Osteoblast (primary cell): ENCODE data around the gene PHKB. TPM values are rescaled to one million over a fixed set of nuclear protein-coding genes. Genes with fewer than 3 reads are reported as not detected.

Experiments
- DNase-seq: peaks from one replicate; pipeline ENCODE4 v3.0.0; 2011; ENCODE audit warnings: low spot score, mixed read lengths; ENCODE audit not compliant: insufficient read length; ENCODE audit errors: missing footprints
- H2AFZ ChIP-seq: 2 replicates; pipeline ENCODE4 v1.6.0; 2011; ENCODE audit warnings: mild to moderate bottlenecking, low read length
- H3K27ac ChIP-seq: 2 replicates; pipeline ENCODE4 v1.5.1; 2011; ENCODE audit warnings: mild to moderate bottlenecking, low read depth, low read length, moderate library complexity
- H3K27me3 ChIP-seq: 2 replicates; pipeline ENCODE4 v1.6.0; 2012; ENCODE audit warnings: mild to moderate bottlenecking, control low read depth, inconsistent platforms, low read length, moderate library complexity; ENCODE audit not compliant: insufficient read depth
- H3K36me3 ChIP-seq: 2 replicates; pipeline ENCODE4 v1.5.1; 2011; ENCODE audit warnings: mild to moderate bottlenecking, low read length, control low read depth, moderate library complexity; ENCODE audit not compliant: insufficient read depth
- H3K4me1 ChIP-seq: 2 replicates; pipeline ENCODE4 v1.5.1; 2011; ENCODE audit warnings: mild to moderate bottlenecking, low read length, control low read depth, moderate library complexity; ENCODE audit not compliant: insufficient read depth
- H3K4me2 ChIP-seq: 2 replicates; pipeline ENCODE4 v1.6.0; 2011; ENCODE audit warnings: mild to moderate bottlenecking, low read length; ENCODE audit not compliant: insufficient read depth
- H3K4me3 ChIP-seq: fragments of 200-600 bp; sonication (generic); 3 replicates; pipeline ENCODE4 v1.5.1; 2012; ENCODE audit warnings: mild to moderate bottlenecking, low read length, inconsistent platforms; ENCODE audit not compliant: insufficient read depth
- H3K79me2 ChIP-seq: 2 replicates; pipeline ENCODE4 v1.6.0; 2012; ENCODE audit warnings: mild to moderate bottlenecking, low read length, control low read depth, inconsistent platforms; ENCODE audit not compliant: insufficient read depth
- H3K9me3 ChIP-seq: 2 replicates; pipeline ENCODE4 v1.5.1; 2011; ENCODE audit warnings: low read depth, low read length, control low read depth
- H4K20me1 ChIP-seq: 2 replicates; pipeline ENCODE4 v1.6.0; 2012; ENCODE audit warnings: mild to moderate bottlenecking, low read length, control low read depth; ENCODE audit not compliant: insufficient read depth
- total RNA-seq: library from RNA; depleted of rRNA; stranded (reverse); fragments of >200 nt; gene quantifications from 2 replicates; pipeline ENCODE4 v1.2.3, GENCODE V29; 2012
- TF ChIP-seq, protein P1 (sequence below): IDR thresholded peaks from 2 replicates; pipeline ENCODE4 v1.5.1; 2011; ENCODE audit warnings: mild to moderate bottlenecking, low read depth, low read length, moderate library complexity; ENCODE audit errors: extremely low read depth

The PHKB gene
- total RNA-seq, 1 donor = 76.4 TPM

DNA sequence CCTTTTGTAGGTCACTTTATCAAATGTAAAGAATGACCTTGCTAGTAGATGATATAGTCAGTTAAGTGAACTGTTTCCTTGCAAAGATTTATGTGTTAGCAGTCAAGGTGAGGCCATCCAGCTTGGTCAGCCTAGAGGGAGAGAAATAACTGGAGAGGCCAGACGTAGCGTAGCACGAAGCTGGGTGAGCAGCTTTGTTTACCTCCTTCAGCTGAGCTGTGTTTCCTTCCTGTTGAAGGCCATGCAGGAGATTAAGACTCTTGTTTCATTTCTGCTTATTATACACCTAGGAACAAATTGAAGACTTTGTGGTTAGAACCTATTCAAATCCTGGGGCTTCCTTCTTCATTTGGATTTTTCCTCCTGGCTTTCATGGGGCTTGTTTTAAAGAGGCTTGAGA is 267.1 kb downstream of the PHKB start:
- Histone ChIP-seq H3K4me3 (no peak overlapping the region), H3K27ac (no peak overlapping the region)

DNA sequence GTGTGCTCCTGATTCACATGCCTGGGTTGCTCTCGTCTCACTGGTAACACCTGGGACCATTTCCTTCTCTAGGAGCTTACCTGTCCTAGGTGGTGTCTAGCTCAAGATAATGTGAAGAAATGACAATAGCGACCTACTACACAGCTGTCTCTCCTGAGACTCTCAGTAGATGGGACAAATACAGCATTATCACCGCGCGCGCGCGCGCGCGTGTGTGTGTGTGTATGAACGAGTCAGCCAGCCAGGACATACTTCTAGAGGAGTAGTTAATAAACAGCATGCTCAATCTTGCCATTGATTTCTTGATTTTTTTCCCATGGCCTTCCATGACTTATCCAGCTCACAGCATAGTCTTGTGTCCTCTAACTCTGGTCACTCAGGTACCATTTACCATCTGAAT is 268.6 kb downstream of the PHKB start:
- TF ChIP-seq, protein P1, sequence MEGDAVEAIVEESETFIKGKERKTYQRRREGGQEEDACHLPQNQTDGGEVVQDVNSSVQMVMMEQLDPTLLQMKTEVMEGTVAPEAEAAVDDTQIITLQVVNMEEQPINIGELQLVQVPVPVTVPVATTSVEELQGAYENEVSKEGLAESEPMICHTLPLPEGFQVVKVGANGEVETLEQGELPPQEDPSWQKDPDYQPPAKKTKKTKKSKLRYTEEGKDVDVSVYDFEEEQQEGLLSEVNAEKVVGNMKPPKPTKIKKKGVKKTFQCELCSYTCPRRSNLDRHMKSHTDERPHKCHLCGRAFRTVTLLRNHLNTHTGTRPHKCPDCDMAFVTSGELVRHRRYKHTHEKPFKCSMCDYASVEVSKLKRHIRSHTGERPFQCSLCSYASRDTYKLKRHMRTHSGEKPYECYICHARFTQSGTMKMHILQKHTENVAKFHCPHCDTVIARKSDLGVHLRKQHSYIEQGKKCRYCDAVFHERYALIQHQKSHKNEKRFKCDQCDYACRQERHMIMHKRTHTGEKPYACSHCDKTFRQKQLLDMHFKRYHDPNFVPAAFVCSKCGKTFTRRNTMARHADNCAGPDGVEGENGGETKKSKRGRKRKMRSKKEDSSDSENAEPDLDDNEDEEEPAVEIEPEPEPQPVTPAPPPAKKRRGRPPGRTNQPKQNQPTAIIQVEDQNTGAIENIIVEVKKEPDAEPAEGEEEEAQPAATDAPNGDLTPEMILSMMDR = no peak
- H3K4me2 ChIP-seq = no peak overlapping the region
- H3K27me3 ChIP-seq = peaks cover 3% of the 10 kb centered on the region
- no peak overlapping the region for H3K4me3 ChIP-seq
- H2AFZ ChIP-seq = no peak overlapping the region
- peaks cover 34% of the 10 kb centered on the region for H3K4me1 ChIP-seq
- no peaks in the 10 kb centered on the region for H4K20me1 ChIP-seq
- H3K9me3 ChIP-seq = no peaks in the 10 kb centered on the region
- no peak overlapping the region for H3K27ac ChIP-seq
- no peaks in the 10 kb centered on the region for H3K36me3 ChIP-seq
- H3K79me2 ChIP-seq = no peaks in the 10 kb centered on the region
- DNase-seq = no peak

More for the DNA sequence above, 267.1 kb downstream of the PHKB start:
- peaks cover 3% of the 10 kb centered on the region for H3K27me3 ChIP-seq
- no peak for DNase-seq
- H3K4me2 ChIP-seq = no peak overlapping the region
- no peaks in the 10 kb centered on the region for H3K79me2 ChIP-seq
- no peaks in the 10 kb centered on the region for H4K20me1 ChIP-seq
- H3K4me1 ChIP-seq = peaks cover 29% of the 10 kb centered on the region
- H3K9me3 ChIP-seq = no peaks in the 10 kb centered on the region
- TF ChIP-seq, protein P1 = no peak
- H2AFZ ChIP-seq = no peak overlapping the region
- H3K36me3 ChIP-seq = no peaks in the 10 kb centered on the region

DNA sequence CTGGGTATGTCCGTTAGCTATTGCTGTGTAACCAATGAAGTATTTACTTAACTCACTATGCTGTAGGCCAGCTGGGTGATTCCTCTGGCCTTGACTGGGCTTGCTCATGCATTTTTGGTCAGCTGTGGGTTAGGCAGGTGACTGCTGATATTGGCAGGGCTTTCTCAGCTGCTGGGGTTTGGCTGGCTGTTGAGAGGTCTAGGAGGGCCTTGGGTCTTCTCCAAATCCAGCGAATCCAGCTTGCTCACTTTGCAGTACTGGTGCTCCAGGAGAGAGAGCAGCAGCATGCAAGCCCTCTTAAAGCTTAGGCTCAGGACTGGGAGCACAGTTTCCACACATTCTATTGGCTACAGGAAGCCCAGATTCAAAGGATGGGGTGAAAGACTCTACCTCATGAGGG is 270.1 kb downstream of the PHKB start:
- Histone ChIP-seq H3K9me3 (no peaks in the 10 kb centered on the region), H3K4me1 (peaks cover 34% of the 10 kb centered on the region), H3K27ac (no peak overlapping the region), H3K4me2 (peak overlapping the region; percentile 73), H2AFZ (no peak overlapping the region), H3K4me3 (no peak overlapping the region), H3K36me3 (no peaks in the 10 kb centered on the region), H3K79me2 (no peaks in the 10 kb centered on the region), H4K20me1 (no peaks in the 10 kb centered on the region), H3K27me3 (no peaks in the 10 kb centered on the region)
- DNase-seq = peak; percentile 89
- TF ChIP-seq, protein P1 = no peak

DNA sequence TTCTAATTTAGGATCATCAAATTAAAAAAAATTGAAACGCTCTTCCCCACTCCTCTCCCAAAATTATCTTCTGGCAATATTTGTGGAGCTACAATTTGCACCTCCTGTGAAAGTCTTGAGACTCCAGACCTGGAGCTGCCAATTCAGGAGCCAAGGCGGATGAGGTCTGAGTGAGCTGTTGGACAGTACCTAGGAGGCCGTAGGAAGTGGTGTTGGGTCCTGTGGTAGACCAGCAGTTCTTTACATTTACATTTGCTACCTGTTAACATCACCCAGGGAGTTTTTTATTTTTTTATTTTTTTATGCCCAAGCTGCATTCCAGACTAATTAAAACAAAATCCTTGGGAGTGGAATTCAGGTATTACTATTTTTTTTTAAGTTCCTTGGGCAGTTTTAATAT is 271.0 kb downstream of the PHKB start:
- Histone ChIP-seq H3K27ac (peak overlapping the region; percentile 2), H3K79me2 (no peaks in the 10 kb centered on the region), H3K36me3 (no peaks in the 10 kb centered on the region), H3K4me2 (peak overlapping the region; percentile 73), H3K4me3 (peak overlapping the region; percentile 51), H3K9me3 (no peaks in the 10 kb centered on the region), H4K20me1 (no peaks in the 10 kb centered on the region), H3K27me3 (no peaks in the 10 kb centered on the region), H2AFZ (no peak overlapping the region), H3K4me1 (peaks cover 34% of the 10 kb centered on the region)
- TF ChIP-seq, protein P1 = no peak
- no peak for DNase-seq
